ENCODE results near the gene TYROBP.

Gene TYROBP

GRCh38 chr19:35869327-35870123 lies 38.6 kb downstream of the TYROBP start:
- peak; percentile 90 for DNase-seq

- DNase-seq, result no peak
Measured at GRCh38 chr19:35868823-35869326, 39.2 kb downstream of the TYROBP start.

- DNase-seq, result peak; percentile 58
Measured at GRCh38 chr19:35868172-35868822, 39.8 kb downstream of the TYROBP start, which contains the start of gene APLP1. Gene APLP1, plus strand, starts transcription at chr19:35868574. Its CDS starts 63 bp downstream, at chr19:35868637.

GRCh38 chr19:35863018-35863417 lies 45.1 kb downstream of the TYROBP start:
- no peak for DNase-seq

GRCh38 chr19:35862528-35862927 lies 45.6 kb downstream of the TYROBP start:
- DNase-seq, result no peak

- DNase-seq, result no peak
Measured at GRCh38 chr19:35861640-35862160, 46.4 kb downstream of the TYROBP start.

- DNase-seq, result no peak
Measured at GRCh38 chr19:35860818-35861639, 47.1 kb downstream of the TYROBP start.

- no peak for DNase-seq
Measured at GRCh38 chr19:35860436-35860817, 47.7 kb downstream of the TYROBP start.

GRCh38 chr19:35859414-35859813 lies 48.7 kb downstream of the TYROBP start:
- DNase-seq, result no peak

GRCh38 chr19:35858311-35858710 lies 49.8 kb downstream of the TYROBP start:
- no peak for DNase-seq

- no peak for DNase-seq
Measured at GRCh38 chr19:35856546-35857149, 51.4 kb downstream of the TYROBP start, which contains the start of gene KIRREL2. Gene KIRREL2, plus strand, starts transcription at chr19:35856911. Its CDS starts 209 bp downstream, at chr19:35857120.

Measured in NCI-H226 (cell line).